HFFc6 (cell line): Measurements from ENCODE around the gene POLN. TPM values are rescaled to one million over a fixed set of nuclear protein-coding genes. Genes with fewer than 3 reads are reported as not detected.

ENCODE experiments used
- DNase-seq: peaks from one replicate; pipeline ENCODE4 v3.0.0-alpha.2; 2018
- H3K27ac Mint-ChIP-seq: 2 replicates; pipeline ENCODE4 v1.8.0; 2020; ENCODE audit warnings: mild to moderate bottlenecking, mixed read lengths
- H3K27me3 Mint-ChIP-seq: 2 replicates; pipeline ENCODE4 v1.8.0; 2021; ENCODE audit warnings: mild to moderate bottlenecking, moderate library complexity, mixed read lengths; ENCODE audit not compliant: insufficient read depth
- H3K36me3 Mint-ChIP-seq: 2 replicates; pipeline ENCODE4 v1.8.0; 2021; ENCODE audit warnings: low read depth, mixed read lengths
- H3K4me1 Mint-ChIP-seq: 2 replicates; pipeline ENCODE4 v1.8.0; 2020; ENCODE audit warnings: low read depth, mixed read lengths
- H3K4me3 Mint-ChIP-seq: 2 replicates; pipeline ENCODE4 v1.8.0; 2020; ENCODE audit warnings: mild to moderate bottlenecking, moderate library complexity, mixed read lengths
- H3K9me3 Mint-ChIP-seq: 2 replicates; pipeline ENCODE4 v1.8.0; 2020; ENCODE audit warnings: mild to moderate bottlenecking, mixed read lengths
- CTCF ChIP-seq: fragments of 200-600 bp; sonication (generic); IDR thresholded peaks from 2 replicates; pipeline ENCODE4 v1.5.0; 2021; ENCODE audit warnings: antibody characterized with exemption, mild to moderate bottlenecking
- total RNA-seq, 6 experiments: library from RNA; stranded (reverse); fragmentation: NEBNext Ultra II Directional; extraction: Animal tissue kit (Norgen Biotek cat#: 25700); gene quantifications; 2 replicates in 1 of 6; 3 replicates in 5 of 6; pipeline ENCODE4 v1.2.3, GENCODE V29; 2021

The POLN gene
- total RNA-seq, 6 experiments from 2014 or later = 1.5 to 3.4 (median 2.2) TPM

GRCh38 chr4:2251795-2252529, 10.0 kb upstream of the POLN start:
- Mint-ChIP-seq H3K4me3 (no peak overlapping the region), H3K27me3 (no peaks in the 10 kb centered on the region), H3K36me3 (0 out of 2 replicates have a peak, but pooled peaks cover 6% of the 10 kb centered on the region), H3K4me1 (no peaks in the 10 kb centered on the region), H3K9me3 (no peaks in the 10 kb centered on the region), H3K27ac (no peak overlapping the region)
- DNase-seq = no peak
- no peak for TF ChIP-seq CTCF

GRCh38 chr4:2251073-2251794, 9.3 kb upstream of the POLN start:
- DNase-seq = no peak
- Mint-ChIP-seq H3K4me3 (no peak overlapping the region), H3K9me3 (no peaks in the 10 kb centered on the region), H3K27ac (no peak overlapping the region), H3K4me1 (no peaks in the 10 kb centered on the region), H3K36me3 (0 out of 2 replicates have a peak, but pooled peaks cover 6% of the 10 kb centered on the region), H3K27me3 (no peaks in the 10 kb centered on the region)
- no peak for TF ChIP-seq CTCF

- Mint-ChIP-seq H3K4me1 (peaks cover under 1% of the 10 kb centered on the region; the same call in 1 of the 2 replicates), H3K27me3 (no peaks in the 10 kb centered on the region), H3K27ac (no peak overlapping the region), H3K4me3 (no peak overlapping the region), H3K9me3 (no peaks in the 10 kb centered on the region), H3K36me3 (0 out of 2 replicates have a peak, but pooled peaks cover 6% of the 10 kb centered on the region)
- TF ChIP-seq CTCF = no peak
- DNase-seq = no peak
Observed at GRCh38 chr4:2250357-2251072, 8.6 kb upstream of the POLN start.

GRCh38 chr4:2249526-2250356, 7.8 kb upstream of the POLN start:
- TF ChIP-seq CTCF = no peak
- Mint-ChIP-seq H3K27ac (no peak overlapping the region), H3K4me1 (peaks cover 9% of the 10 kb centered on the region), H3K36me3 (0 out of 2 replicates have a peak, but pooled peaks cover 6% of the 10 kb centered on the region), H3K9me3 (no peaks in the 10 kb centered on the region), H3K27me3 (no peaks in the 10 kb centered on the region), H3K4me3 (no peak overlapping the region)
- DNase-seq = no peak

GRCh38 chr4:2248821-2249261, 6.9 kb upstream of the POLN start:
- Mint-ChIP-seq H3K27ac (no peak overlapping the region; the same call in 1 of the 2 replicates), H3K4me1 (peaks cover 18% of the 10 kb centered on the region), H3K36me3 (no peaks in the 10 kb centered on the region), H3K27me3 (no peaks in the 10 kb centered on the region), H3K4me3 (no peak overlapping the region), H3K9me3 (no peaks in the 10 kb centered on the region)
- TF ChIP-seq CTCF = no peak
- no peak for DNase-seq
